HEK293 (cell line): ENCODE results near the gene METTL23.

Source experiments
- ZNF133 ChIP-seq: fragments of 450-650 bp; formaldehyde crosslinking; IDR thresholded peaks from 2 replicates; pipeline ENCODE4 v1.5.1; 2016; ENCODE audit warnings: missing biosample characterization, missing genetic modification characterization
- ZNF350 ChIP-seq: fragments of 450-650 bp; formaldehyde crosslinking; IDR thresholded peaks from 2 replicates; pipeline ENCODE4 v1.5.0; 2017; ENCODE audit warnings: missing biosample characterization, mild to moderate bottlenecking, missing genetic modification characterization
- ZNF660 ChIP-seq: fragments of 450-650 bp; IDR thresholded peaks from 2 replicates; pipeline ENCODE4 v1.5.1; 2018; ENCODE audit warnings: missing biosample characterization, mild to moderate bottlenecking, missing genetic modification characterization
- TF ChIP-seq, protein P1 (sequence below): fragments of 450-650 bp; formaldehyde crosslinking; IDR thresholded peaks from 2 replicates; pipeline ENCODE4 v1.5.1; 2016; ENCODE audit warnings: missing biosample characterization, missing genetic modification characterization
- TF ChIP-seq, protein P2 (sequence below): fragments of 450-650 bp; formaldehyde crosslinking; IDR thresholded peaks from 2 replicates; pipeline ENCODE4 v1.5.1; 2016; ENCODE audit warnings: missing biosample characterization, missing genetic modification characterization

DNA sequence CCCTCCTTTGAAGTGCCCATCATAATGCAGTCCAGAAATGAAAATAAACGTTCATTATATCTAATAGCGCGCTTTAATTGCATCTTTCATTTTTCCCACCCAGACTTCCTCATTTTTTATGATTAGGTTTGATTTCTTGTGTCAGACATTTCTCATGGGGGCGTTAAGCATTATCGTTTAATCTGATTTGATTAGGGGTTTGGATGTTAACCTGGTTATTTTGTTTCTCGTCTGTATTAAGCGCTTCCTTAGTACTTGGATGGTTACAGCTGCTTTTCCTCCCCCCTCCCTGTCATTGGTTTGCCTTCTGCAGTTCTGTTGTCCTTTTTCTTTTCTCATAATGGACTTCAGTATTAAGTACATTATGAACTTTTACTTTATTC, 11.8 kb downstream of the METTL23 start:
- TF ChIP-seq, protein P1, sequence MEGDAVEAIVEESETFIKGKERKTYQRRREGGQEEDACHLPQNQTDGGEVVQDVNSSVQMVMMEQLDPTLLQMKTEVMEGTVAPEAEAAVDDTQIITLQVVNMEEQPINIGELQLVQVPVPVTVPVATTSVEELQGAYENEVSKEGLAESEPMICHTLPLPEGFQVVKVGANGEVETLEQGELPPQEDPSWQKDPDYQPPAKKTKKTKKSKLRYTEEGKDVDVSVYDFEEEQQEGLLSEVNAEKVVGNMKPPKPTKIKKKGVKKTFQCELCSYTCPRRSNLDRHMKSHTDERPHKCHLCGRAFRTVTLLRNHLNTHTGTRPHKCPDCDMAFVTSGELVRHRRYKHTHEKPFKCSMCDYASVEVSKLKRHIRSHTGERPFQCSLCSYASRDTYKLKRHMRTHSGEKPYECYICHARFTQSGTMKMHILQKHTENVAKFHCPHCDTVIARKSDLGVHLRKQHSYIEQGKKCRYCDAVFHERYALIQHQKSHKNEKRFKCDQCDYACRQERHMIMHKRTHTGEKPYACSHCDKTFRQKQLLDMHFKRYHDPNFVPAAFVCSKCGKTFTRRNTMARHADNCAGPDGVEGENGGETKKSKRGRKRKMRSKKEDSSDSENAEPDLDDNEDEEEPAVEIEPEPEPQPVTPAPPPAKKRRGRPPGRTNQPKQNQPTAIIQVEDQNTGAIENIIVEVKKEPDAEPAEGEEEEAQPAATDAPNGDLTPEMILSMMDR (tag by site-specific recombination): no peak
- TF ChIP-seq, protein P2, sequence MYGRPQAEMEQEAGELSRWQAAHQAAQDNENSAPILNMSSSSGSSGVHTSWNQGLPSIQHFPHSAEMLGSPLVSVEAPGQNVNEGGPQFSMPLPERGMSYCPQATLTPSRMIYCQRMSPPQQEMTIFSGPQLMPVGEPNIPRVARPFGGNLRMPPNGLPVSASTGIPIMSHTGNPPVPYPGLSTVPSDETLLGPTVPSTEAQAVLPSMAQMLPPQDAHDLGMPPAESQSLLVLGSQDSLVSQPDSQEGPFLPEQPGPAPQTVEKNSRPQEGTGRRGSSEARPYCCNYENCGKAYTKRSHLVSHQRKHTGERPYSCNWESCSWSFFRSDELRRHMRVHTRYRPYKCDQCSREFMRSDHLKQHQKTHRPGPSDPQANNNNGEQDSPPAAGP (tag by site-specific recombination): no peak
- no peak for TF ChIP-seq ZNF350 (tag by site-specific recombination)
- TF ChIP-seq ZNF660 (tag by site-specific recombination): no peak
- no peak for TF ChIP-seq ZNF133 (tag by site-specific recombination)
